GM12874 (cell line): Measurements from ENCODE around the gene GTF3C2.

ENCODE experiments used
- CTCF ChIP-seq: IDR thresholded peaks from 2 replicates; pipeline ENCODE4 v1.5.1; 2011; ENCODE audit warnings: low read depth, mild to moderate bottlenecking, control low read depth, low read length, moderate library complexity; ENCODE audit not compliant: insufficient read depth

GTF3C2 gene

GRCh38 chr2:27356382-27357181 lies at the start of gene GTF3C2:
Gene GTF3C2, minus strand, starts transcription at chr2:27356764. Its CDS starts 13,210 bp downstream, at chr2:27343554.
- no peak for TF ChIP-seq CTCF

DNA sequence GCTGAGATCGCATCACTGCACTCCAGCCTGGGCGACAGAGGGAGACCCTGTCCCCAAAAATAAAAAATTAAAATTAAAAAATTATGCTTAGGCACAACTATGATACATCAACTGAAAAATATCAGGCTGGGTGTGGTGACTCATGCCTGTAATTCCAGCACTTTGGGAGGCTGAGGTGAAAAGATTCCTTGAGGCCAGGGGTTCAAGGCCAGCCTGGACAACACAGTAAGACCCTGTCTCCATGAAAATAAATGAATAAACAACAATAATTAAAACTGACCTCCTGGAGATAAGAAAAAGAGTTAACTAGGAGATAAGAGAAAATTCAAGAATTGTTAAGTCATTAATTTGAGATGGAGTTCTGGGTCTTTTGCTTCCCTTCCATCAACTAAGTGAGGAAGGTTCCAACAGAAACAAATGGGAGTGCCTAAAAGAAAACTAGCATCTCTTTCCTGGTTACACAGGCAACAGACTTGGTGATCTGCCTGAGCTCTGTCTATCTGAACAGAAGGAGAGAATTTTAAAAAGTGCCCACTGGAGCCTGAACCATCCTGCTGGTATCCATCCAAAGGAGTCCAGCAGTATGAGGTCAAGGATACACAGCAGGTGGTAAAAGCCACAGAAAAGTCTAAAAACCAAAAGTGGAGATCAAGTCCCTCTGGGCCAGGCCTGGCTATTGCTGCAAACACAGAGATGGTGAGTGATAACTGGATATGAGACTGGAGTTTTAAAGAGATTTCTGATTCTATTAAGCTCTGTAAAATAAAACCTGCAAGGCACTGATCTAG lies 44.0 kb upstream of the GTF3C2 start:
- TF ChIP-seq CTCF = no peak

DNA sequence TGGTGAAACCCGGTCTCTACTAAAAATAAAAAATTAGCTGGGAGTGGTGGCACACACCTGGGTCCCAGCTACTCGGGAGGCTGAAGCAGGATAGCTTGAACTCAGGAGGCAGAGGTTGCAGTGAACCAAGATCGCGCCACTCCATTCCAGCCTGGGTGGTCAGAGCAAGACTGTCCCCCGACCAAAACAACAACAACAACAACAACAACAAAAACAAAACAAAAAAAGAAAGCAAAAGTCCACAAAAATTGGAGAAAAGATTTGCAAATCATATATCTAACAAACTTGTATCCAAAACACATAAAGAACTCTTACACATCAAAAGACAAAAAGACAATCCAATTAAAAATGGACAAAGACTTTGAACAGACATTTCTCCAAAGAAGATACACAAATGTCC lies 42.4 kb upstream of the GTF3C2 start:
- TF ChIP-seq CTCF = no peak

DNA sequence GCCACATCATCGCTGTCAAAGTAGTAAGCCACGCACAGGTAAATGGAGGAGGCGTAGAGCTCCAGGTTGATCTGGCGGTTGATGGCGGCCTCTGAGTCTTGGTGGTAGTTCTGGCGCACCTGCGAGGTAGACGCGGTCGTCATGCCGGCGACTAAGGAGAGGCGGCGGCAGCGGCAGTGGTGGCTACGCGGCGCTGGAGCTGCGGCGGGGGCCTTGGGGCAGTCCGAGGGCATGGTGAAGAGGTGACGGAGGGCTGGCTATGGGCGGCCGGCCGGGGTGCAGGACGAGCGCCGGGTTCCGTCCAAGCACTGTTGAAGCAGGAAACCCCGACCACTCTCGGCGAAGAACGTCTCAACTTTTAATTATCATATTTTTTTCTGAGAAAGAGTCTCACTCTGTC lies 36.7 kb upstream of the GTF3C2 start:
- TF ChIP-seq CTCF = no peak

- no peak for TF ChIP-seq CTCF
Measured at GRCh38 chr2:27390822-27391679, 34.5 kb upstream of the GTF3C2 start.

DNA sequence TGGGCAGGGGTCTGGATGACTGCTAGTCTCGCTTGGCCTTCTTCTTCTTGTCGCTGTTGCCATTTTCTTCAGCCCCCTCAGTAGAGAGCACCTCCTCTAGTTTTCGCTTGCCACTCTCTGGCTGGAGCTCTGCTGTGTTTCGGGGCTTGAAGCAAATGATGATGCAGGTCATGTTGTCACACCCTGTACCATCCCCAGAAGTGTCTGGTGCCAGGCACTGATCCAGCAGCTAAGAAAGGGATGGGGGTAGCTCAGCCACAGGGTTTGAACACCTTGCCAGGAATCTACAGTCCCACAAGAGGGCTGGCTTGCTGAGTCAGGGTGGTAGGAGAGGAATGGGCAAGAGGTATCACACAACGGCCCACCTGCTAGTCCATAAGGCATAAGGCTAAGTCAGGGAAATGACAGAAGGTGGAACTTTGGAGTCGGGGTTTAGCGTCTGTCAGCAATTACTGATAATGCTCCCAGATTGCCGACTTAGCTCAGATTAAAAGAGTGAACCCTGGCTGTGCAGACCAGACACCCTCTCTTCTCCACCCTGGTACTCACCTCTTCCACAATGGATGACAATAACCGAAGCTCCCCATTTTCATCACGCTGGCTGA lies 25.1 kb upstream of the GTF3C2 start:
- no peak for TF ChIP-seq CTCF
